Fibroblast of skin of right biceps (primary cell): Measurements from ENCODE around the gene TLE3.

Experiments used
- DNase-seq: peaks from one replicate; pipeline ENCODE4 v3.0.0-alpha.2; 2013

The TLE3 gene

GRCh38 chr15:69999392-70000085 is 98.2 kb downstream of the TLE3 start:
- DNase-seq, result no peak

DNA sequence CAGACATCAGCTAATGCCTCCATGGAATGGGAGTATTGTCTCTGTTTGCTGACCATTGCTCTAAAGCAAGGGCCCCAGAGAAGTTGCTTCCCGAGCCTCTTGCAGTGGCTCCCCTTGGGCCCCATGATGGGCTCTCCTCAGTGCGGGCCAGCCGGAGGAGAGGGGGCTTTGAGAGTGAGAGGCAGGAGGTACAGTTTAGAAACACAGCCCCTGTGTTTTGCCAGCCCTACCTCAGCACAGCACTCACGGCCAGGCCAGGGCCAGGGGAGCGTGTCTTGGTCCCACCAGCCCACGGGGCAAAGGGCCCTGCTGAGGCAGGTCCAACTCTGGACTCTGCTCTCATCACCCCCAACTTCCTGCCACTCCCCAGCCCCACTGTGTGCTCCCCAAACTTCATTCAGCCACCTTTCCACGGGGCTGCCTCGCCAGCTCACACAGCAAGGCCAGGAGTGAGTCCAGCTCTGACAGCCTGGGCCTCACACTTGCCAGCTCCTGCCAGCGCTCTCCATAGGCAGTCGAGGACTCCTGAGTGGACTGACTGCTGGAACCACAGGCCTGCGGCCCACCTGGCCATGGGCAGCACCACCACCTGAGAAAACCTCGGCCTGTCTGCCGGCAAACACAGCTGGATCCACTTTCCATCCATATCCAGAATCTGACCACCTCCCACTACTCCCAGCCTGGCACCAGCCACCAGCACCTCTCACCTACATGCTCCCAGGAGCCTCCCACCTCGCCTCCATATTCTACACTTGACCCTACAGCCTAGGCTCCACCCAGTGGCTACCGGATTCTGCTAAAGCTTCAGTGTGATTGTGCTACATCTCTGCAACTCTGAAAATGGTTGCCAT is 99.0 kb downstream of the TLE3 start:
- DNase-seq, result no peak

DNA sequence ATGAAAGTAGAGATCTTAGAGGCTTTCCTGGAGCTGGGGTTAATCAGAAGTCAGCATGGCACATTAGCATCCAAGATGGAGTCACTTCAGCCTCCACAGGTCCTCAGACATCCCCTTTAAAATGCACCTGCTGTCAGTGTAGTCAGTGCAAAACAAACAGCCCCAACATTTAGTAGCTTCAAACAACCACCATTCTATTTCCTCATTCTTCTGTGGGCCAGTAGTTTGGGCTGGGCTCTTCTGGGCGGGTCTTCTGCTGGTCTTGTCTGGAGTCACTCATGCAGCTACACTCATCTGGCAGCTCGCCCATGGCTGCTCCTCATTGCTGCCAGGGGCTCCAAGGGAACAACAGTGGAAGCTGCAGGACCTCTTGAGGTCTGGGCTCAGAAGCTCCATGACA is 99.9 kb downstream of the TLE3 start:
- peak; percentile 60 for DNase-seq
